Endodermal cell (in vitro differentiated cells): ENCODE measurements around the gene YBX1. TPM values are rescaled to one million over a fixed set of nuclear protein-coding genes. Genes with fewer than 3 reads are reported as not detected.

Source experiments
- DNase-seq: peaks from one replicate; pipeline ENCODE4 v3.0.0-alpha.2; 2017
- H3K27ac ChIP-seq: 2 replicates; pipeline ENCODE4 v1.5.1; 2013; ENCODE audit warnings: mild to moderate bottlenecking, low read depth, low read length, moderate library complexity
- H3K27me3 ChIP-seq: 2 replicates; pipeline ENCODE4 v1.6.1; 2013; ENCODE audit warnings: mild to moderate bottlenecking, low read length, moderate library complexity; ENCODE audit not compliant: insufficient read depth, control insufficient read depth, poor library complexity, severe bottlenecking
- H3K36me3 ChIP-seq: 2 replicates; pipeline ENCODE4 v1.7.0; 2013; ENCODE audit warnings: mild to moderate bottlenecking, low read length, moderate library complexity; ENCODE audit not compliant: control insufficient read depth, insufficient read depth
- H3K4me1 ChIP-seq: one replicate; pipeline ENCODE4 v1.7.0; 2013; ENCODE audit warnings: low read length; ENCODE audit not compliant: control insufficient read depth, insufficient read depth
- H3K4me3 ChIP-seq: 2 replicates; pipeline ENCODE4 v1.5.1; 2013; ENCODE audit warnings: mild to moderate bottlenecking, low read length, moderate library complexity
- H3K9ac ChIP-seq: 2 replicates; pipeline ENCODE4 v1.6.1; 2013; ENCODE audit warnings: mild to moderate bottlenecking, low read length, moderate library complexity; ENCODE audit not compliant: poor library complexity, severe bottlenecking; ENCODE audit errors: extremely low read depth
- H3K9me3 ChIP-seq: 2 replicates; pipeline ENCODE4 v1.6.1; 2013; ENCODE audit warnings: mild to moderate bottlenecking, low read length, moderate library complexity; ENCODE audit not compliant: control insufficient read depth
- H3K27ac Mint-ChIP-seq: 2 replicates; pipeline ENCODE4 v1.8.0; 2020; ENCODE audit warnings: mixed read lengths
- H3K27me3 Mint-ChIP-seq: 2 replicates; pipeline ENCODE4 v1.8.0; 2021; ENCODE audit warnings: mild to moderate bottlenecking, mixed read lengths; ENCODE audit not compliant: insufficient read depth
- H3K36me3 Mint-ChIP-seq: 2 replicates; pipeline ENCODE4 v1.8.0; 2020; ENCODE audit warnings: low read depth, mixed read lengths
- H3K4me1 Mint-ChIP-seq: 2 replicates; pipeline ENCODE4 v1.8.0; 2020; ENCODE audit warnings: mixed read lengths
- H3K4me3 Mint-ChIP-seq: 2 replicates; pipeline ENCODE4 v1.8.0; 2020; ENCODE audit warnings: mild to moderate bottlenecking, moderate library complexity, mixed read lengths
- H3K9me3 Mint-ChIP-seq: 2 replicates; pipeline ENCODE4 v1.8.0; 2020; ENCODE audit warnings: mild to moderate bottlenecking, mixed read lengths
- WGBS, 2 experiments: methylation state at CpG; one replicate each; pipeline versions ENCODE4 v1.1.5 to v1.1.7; 2013; ENCODE audit warnings: missing lambda C conversion rate in 2 of 2, mixed read lengths in 1 of 2; ENCODE audit not compliant: insufficient coverage in 1 of 2, insufficient read length in 1 of 2; 5-methylcytosine and 5-hydroxymethylcytosine counted together
- total RNA-seq, 2 donors: library from RNA; stranded (reverse); fragmentation: NEBNext Ultra II Directional in 1 of 2; extraction: Animal tissue kit (Norgen Biotek cat#: 25700) in 1 of 2; gene quantifications; 2 replicates in 1 of 2; 3 replicates in 1 of 2; pipeline ENCODE4 v1.2.1, GENCODE V29; 2021
- TF ChIP-seq, protein P1 (sequence below): fragments of 200-600 bp; sonication (generic); conservative IDR thresholded peaks from 2 replicates; pipeline ENCODE4 v1.5.0; 2021; ENCODE audit warnings: antibody characterized with exemption, mild to moderate bottlenecking

The YBX1 gene
- total RNA-seq, 2 donors from 2014 or later, result 655 to 668 TPM

DNA sequence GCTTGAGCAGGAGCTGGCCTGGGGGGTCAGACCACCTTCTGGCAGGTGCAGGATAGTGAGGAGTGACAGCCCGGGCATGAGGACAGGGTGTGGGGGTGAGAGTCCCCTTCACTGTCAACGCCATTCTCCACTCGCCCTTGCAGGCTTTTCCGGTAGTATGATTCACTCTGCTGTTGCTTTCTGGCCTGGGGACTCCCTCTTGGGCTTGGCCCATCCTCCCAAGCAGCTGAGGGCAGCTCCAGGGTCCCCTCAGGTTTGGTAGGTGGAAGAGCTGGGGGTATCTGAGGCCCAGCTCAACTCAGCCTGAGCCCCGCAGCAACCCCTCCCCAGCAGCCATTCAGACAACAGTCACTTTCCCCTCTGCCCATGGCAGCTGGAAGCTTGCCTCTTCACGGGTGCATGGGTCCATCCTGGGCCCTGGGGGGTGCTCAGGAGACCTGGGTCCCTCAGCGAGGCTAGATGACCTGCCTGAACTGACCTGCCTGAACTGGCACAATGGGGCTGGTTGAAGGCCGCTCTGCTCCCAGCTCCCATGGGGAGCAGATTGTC is 56.5 kb downstream of the YBX1 start:
- Mint-ChIP-seq H3K9me3 (no peaks in the 10 kb centered on the region), H3K36me3 (peaks cover 6% of the 10 kb centered on the region), H3K4me3 (peak overlapping the region; percentile 61), H3K4me1 (peaks cover 28% of the 10 kb centered on the region), H3K27me3 (no peaks in the 10 kb centered on the region), H3K27ac (no peak overlapping the region)
- no peak overlapping the region for H3K27ac ChIP-seq
- no peaks in the 10 kb centered on the region for H3K27me3 ChIP-seq
- no peaks in the 10 kb centered on the region for H3K36me3 ChIP-seq
- H3K9ac ChIP-seq, result no peak overlapping the region
- H3K4me1 ChIP-seq, result peaks cover 6% of the 10 kb centered on the region
- no peak for DNase-seq
- 91 to 93% methylated on average over 7 to 8 of the region's 8 CpGs for WGBS, 2 experiments
- TF ChIP-seq, protein P1, sequence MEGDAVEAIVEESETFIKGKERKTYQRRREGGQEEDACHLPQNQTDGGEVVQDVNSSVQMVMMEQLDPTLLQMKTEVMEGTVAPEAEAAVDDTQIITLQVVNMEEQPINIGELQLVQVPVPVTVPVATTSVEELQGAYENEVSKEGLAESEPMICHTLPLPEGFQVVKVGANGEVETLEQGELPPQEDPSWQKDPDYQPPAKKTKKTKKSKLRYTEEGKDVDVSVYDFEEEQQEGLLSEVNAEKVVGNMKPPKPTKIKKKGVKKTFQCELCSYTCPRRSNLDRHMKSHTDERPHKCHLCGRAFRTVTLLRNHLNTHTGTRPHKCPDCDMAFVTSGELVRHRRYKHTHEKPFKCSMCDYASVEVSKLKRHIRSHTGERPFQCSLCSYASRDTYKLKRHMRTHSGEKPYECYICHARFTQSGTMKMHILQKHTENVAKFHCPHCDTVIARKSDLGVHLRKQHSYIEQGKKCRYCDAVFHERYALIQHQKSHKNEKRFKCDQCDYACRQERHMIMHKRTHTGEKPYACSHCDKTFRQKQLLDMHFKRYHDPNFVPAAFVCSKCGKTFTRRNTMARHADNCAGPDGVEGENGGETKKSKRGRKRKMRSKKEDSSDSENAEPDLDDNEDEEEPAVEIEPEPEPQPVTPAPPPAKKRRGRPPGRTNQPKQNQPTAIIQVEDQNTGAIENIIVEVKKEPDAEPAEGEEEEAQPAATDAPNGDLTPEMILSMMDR, result no peak
- no peak overlapping the region for H3K4me3 ChIP-seq
- no peaks in the 10 kb centered on the region for H3K9me3 ChIP-seq

DNA sequence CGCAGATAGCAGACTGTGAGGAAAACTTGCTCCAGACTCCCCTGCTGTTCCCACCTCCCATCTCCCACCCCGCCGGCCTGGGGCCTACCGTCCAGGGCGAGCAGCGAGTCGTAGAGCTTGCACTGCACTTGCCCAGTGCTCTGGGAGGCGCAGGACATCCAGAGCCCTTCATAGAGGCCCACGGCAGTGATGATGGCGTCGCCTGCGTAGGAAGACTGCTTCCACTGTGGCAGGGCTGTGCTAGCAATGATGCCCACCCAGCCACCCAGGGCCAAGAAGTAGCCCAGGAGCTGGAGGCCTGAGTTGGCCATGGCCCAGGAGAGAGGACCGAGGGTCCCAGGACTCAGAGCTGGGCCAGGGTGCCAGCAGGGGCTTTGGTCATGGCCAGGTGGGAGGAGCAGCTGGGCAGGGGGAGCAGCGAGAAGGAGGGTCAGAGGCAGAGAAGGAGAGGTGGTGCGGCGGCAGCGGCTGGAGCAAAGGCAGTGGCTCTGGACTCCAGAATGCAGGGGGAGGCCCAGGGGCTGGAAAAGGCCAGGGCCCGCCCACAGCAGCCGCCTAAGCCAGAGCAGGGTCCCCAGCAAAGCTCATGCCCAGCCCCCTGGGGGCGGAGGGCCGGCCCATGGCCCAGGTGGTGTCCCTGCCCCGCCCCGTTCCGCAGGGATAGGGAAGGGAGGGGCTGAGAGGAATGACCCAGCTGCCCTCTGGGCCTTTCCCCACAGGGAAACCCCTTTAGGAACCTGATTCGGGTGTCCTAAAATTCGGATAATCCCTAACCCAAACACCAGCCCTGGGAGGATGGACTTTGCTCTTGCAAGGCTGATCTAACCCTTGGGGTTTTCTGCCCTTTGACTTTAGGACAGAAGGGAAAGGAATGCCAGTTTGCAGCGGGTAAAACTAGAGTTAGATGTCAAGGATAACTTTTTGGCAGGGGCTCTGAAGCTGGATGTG is 57.8 kb downstream of the YBX1 start, which contains the start of gene CLDN19:
Gene CLDN19, minus strand, starts transcription at position 484 of the 948 bp plus-strand sequence. Its CDS starts 173 bp downstream, at position 311.
- Histone ChIP-seq H3K9ac (peak within 1 kb of the TSS; percentile 44), H3K27me3 (no peaks in the 10 kb centered on the region), H3K9me3 (no peaks in the 10 kb centered on the region), H3K27ac (no peak within 1 kb of the TSS), H3K36me3 (no peaks in the 10 kb centered on the region), H3K4me3 (peak within 1 kb of the TSS; percentile 79), H3K4me1 (peaks cover 6% of the 10 kb centered on the region)
- Mint-ChIP-seq H3K27ac (peak within 1 kb of the TSS; percentile 94), H3K9me3 (no peaks in the 10 kb centered on the region), H3K36me3 (peaks cover 3% of the 10 kb centered on the region), H3K4me3 (peak within 1 kb of the TSS; percentile 61), H3K27me3 (no peaks in the 10 kb centered on the region), H3K4me1 (peaks cover 23% of the 10 kb centered on the region)
- 45 to 51% methylated on average over 5 to 27 of the region's 27 CpGs for WGBS, 2 experiments
- TF ChIP-seq, protein P1, result no peak
- DNase-seq, result peak; percentile 96

DNA sequence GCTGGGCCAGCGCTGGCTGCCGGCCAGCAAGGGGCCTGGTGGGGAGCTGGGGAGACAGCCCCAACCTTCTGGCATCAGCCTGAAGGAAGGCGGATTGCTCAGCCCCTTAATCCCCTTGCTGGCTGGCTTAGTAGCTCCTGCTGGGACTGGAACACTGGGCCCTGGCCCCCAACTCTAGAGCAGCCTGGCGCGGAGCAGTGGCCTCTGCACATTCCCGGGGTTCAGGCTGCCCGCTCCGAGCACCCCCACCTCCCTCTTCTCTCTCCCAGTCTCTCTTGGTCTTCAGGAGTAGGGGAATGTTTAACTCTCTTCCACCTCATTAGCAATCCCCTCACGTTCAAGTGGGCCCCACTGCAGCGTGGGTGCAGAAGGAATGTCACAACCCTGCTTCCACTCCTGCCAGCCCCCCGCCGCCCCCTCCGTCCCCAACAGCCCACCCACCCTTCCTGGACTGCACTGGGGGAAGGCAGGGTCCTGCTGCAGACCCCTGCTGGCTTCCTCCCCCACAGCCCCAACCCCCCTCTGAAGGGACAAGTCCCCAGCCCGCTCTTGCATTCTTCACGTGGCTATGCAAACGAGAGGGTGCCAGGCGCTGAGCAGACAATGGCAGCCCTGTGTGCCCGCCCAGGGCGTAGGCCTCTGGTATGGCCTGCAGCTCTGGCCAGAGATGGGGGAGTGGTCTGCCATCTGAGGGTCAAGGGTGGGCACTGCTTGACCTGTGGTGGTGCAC is 58.8 kb downstream of the YBX1 start:
- Mint-ChIP-seq H3K36me3 (peaks cover 7% of the 10 kb centered on the region), H3K4me1 (peaks cover 23% of the 10 kb centered on the region), H3K9me3 (no peaks in the 10 kb centered on the region), H3K27me3 (no peaks in the 10 kb centered on the region), H3K27ac (peak overlapping the region; percentile 94), H3K4me3 (peak overlapping the region; percentile 61)
- no peak overlapping the region for H3K27ac ChIP-seq
- peaks cover 6% of the 10 kb centered on the region for H3K4me1 ChIP-seq
- TF ChIP-seq, protein P1, result no peak
- 74 to 79% methylated on average over 6 to 18 of the region's 19 CpGs for WGBS, 2 experiments
- H3K27me3 ChIP-seq, result no peaks in the 10 kb centered on the region
- no peak overlapping the region for H3K4me3 ChIP-seq
- H3K36me3 ChIP-seq, result peaks cover 6% of the 10 kb centered on the region
- DNase-seq, result peak; percentile 82
- H3K9ac ChIP-seq, result peak overlapping the region; percentile 4
- H3K9me3 ChIP-seq, result no peaks in the 10 kb centered on the region
